ENCODE results near the gene KCNQ2.

DNA sequence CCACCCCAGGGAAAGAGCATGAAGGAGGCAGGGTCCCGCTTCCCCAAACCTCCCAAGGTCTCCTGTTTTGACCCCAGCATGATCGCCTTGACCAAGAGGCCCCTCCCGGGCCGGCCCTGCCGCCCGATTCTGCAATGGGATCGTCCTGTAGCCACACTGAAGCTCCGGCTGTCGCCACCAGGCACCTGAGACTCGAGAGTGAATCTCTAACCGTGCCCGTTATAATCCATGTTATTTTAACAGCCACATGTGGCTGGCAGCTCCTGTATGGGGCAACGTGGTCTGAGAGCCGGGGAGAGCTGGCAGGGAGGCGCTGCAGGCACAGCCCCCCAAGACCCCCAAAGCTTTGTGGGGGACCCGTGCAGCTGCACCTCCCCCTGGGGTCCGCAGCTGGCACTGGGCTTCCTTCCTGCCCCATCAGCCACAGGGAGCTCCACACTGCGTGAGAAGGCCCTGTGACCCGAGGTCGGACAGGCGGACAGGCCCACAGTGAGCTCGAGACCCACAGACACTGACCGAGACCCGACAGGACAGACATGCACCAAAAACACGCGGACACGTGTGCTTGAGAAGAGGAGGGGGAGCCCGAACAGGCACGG, 51.3 kb downstream of the KCNQ2 start:
- TF ChIP-seq, protein P1, sequence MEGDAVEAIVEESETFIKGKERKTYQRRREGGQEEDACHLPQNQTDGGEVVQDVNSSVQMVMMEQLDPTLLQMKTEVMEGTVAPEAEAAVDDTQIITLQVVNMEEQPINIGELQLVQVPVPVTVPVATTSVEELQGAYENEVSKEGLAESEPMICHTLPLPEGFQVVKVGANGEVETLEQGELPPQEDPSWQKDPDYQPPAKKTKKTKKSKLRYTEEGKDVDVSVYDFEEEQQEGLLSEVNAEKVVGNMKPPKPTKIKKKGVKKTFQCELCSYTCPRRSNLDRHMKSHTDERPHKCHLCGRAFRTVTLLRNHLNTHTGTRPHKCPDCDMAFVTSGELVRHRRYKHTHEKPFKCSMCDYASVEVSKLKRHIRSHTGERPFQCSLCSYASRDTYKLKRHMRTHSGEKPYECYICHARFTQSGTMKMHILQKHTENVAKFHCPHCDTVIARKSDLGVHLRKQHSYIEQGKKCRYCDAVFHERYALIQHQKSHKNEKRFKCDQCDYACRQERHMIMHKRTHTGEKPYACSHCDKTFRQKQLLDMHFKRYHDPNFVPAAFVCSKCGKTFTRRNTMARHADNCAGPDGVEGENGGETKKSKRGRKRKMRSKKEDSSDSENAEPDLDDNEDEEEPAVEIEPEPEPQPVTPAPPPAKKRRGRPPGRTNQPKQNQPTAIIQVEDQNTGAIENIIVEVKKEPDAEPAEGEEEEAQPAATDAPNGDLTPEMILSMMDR (IDR thresholded peaks at IDR 0.05; ENCODE audit: low read depth, low read length, missing input control): no peak
- TF ChIP-seq JUND (IDR thresholded peaks at IDR 0.05): no peak
